Glutamatergic neuron (in vitro differentiated cells): ENCODE measurements around the gene SPOCK3. TPM values are rescaled to one million over a fixed set of nuclear protein-coding genes. Genes with fewer than 3 reads are reported as not detected.

Source experiments
- DNase-seq: peaks from one replicate; pipeline ENCODE4 v3.0.0; 2022
- H3K27ac Mint-ChIP-seq: one replicate; pipeline ENCODE4 v1.8.0; 2020; ENCODE audit warnings: mild to moderate bottlenecking, mixed read lengths, inconsistent platforms; ENCODE audit not compliant: unreplicated experiment
- H3K27me3 Mint-ChIP-seq: one replicate; pipeline ENCODE4 v1.8.0; 2020; ENCODE audit warnings: mild to moderate bottlenecking, moderate library complexity, mixed read lengths, inconsistent platforms; ENCODE audit not compliant: unreplicated experiment
- H3K36me3 Mint-ChIP-seq: one replicate; pipeline ENCODE4 v1.8.0; 2020; ENCODE audit warnings: mild to moderate bottlenecking, mixed read lengths, inconsistent platforms; ENCODE audit not compliant: unreplicated experiment
- H3K4me1 Mint-ChIP-seq: one replicate; pipeline ENCODE4 v1.8.0; 2020; ENCODE audit warnings: mild to moderate bottlenecking, low read depth, mixed read lengths, inconsistent platforms; ENCODE audit not compliant: unreplicated experiment
- H3K4me3 Mint-ChIP-seq: one replicate; pipeline ENCODE4 v1.8.0; 2020; ENCODE audit warnings: mild to moderate bottlenecking, mixed read lengths, inconsistent platforms; ENCODE audit not compliant: unreplicated experiment
- H3K9me3 Mint-ChIP-seq: one replicate; pipeline ENCODE4 v1.8.0; 2020; ENCODE audit warnings: mild to moderate bottlenecking, moderate library complexity, mixed read lengths, inconsistent platforms; ENCODE audit not compliant: unreplicated experiment
- CTCF ChIP-seq: fragments of 200-600 bp; sonication (generic); IDR thresholded peaks from one replicate; pipeline ENCODE4 v1.5.0; 2021; ENCODE audit not compliant: partially characterized antibody, unreplicated experiment
- total RNA-seq: library from RNA; stranded (reverse); fragmentation: NEBNext Ultra II Directional; extraction: Animal tissue kit (Norgen Biotek cat#: 25700); gene quantifications from one replicate; pipeline ENCODE4 v1.2.1, GENCODE V29; 2021; ENCODE audit not compliant: unreplicated experiment

SPOCK3 gene
- total RNA-seq, 1 donor from 2014 or later = 26.8 TPM

GRCh38 chr4:167035390-167035789 is 198.9 kb downstream of the SPOCK3 start:
- Mint-ChIP-seq H3K4me3 (no peak overlapping the region), H3K27ac (no peak overlapping the region), H3K9me3 (no peaks in the 10 kb centered on the region), H3K4me1 (no peaks in the 10 kb centered on the region), H3K36me3 (no peaks in the 10 kb centered on the region), H3K27me3 (no peaks in the 10 kb centered on the region)
- DNase-seq = no peak
- TF ChIP-seq CTCF = no peak

DNA sequence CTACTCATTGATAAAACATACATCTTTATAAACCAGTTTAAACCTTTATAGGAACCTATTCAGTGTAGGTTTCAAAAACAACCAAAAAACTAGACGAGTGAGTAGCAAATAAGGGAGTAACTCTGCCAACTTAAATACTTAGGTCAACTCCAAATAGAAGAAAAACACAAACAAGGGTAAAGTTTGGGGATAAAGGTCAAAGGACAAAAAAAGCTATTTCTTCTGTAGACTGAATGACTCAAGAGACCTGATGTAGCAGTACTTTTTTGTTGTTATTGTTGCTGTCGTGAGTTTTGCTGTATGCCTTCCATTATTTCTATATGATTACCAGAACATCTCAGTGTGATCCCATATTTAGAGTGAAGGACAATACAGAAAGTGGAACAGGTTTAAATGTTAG is 199.3 kb downstream of the SPOCK3 start:
- no peaks in the 10 kb centered on the region for H3K9me3 Mint-ChIP-seq
- no peaks in the 10 kb centered on the region for H3K36me3 Mint-ChIP-seq
- H3K4me3 Mint-ChIP-seq = no peak overlapping the region
- H3K4me1 Mint-ChIP-seq = no peaks in the 10 kb centered on the region
- no peaks in the 10 kb centered on the region for H3K27me3 Mint-ChIP-seq
- H3K27ac Mint-ChIP-seq = no peak overlapping the region
- TF ChIP-seq CTCF = no peak
- DNase-seq = no peak

GRCh38 chr4:167032871-167033270 is 201.4 kb downstream of the SPOCK3 start:
- Mint-ChIP-seq H3K4me3 (no peak overlapping the region), H3K27me3 (no peaks in the 10 kb centered on the region), H3K27ac (no peak overlapping the region), H3K4me1 (peaks cover 3% of the 10 kb centered on the region), H3K36me3 (no peaks in the 10 kb centered on the region), H3K9me3 (no peaks in the 10 kb centered on the region)
- no peak for TF ChIP-seq CTCF
- DNase-seq = no peak

- H3K4me3 Mint-ChIP-seq = no peak overlapping the region
- H3K27ac Mint-ChIP-seq = no peak overlapping the region
- TF ChIP-seq CTCF = no peak
- H3K9me3 Mint-ChIP-seq = no peaks in the 10 kb centered on the region
- no peaks in the 10 kb centered on the region for H3K27me3 Mint-ChIP-seq
- peaks cover 3% of the 10 kb centered on the region for H3K4me1 Mint-ChIP-seq
- H3K36me3 Mint-ChIP-seq = no peaks in the 10 kb centered on the region
- no peak for DNase-seq
Observed at GRCh38 chr4:167031534-167032156, 202.6 kb downstream of the SPOCK3 start.

GRCh38 chr4:167028976-167029375 is 205.3 kb downstream of the SPOCK3 start:
- Mint-ChIP-seq H3K27ac (no peak overlapping the region), H3K4me3 (no peak overlapping the region), H3K9me3 (no peaks in the 10 kb centered on the region), H3K27me3 (no peaks in the 10 kb centered on the region), H3K36me3 (no peaks in the 10 kb centered on the region), H3K4me1 (peaks cover 3% of the 10 kb centered on the region)
- no peak for DNase-seq
- no peak for TF ChIP-seq CTCF
